Mesenchymal stem cell (in vitro differentiated cells and primary cell): ENCODE measurements around the gene DARS1.

Experiments used
- DNase-seq: peaks from one replicate; pipeline ENCODE4 v3.0.0-alpha.2; 2013
- H2AFZ ChIP-seq: one replicate; pipeline ENCODE4 v1.6.1; 2013; ENCODE audit warnings: low read depth, mild to moderate bottlenecking, control low read depth, inconsistent platforms, low read length, moderate library complexity
- H2AK5ac ChIP-seq: 2 replicates; pipeline ENCODE4 v1.6.1; 2013; ENCODE audit warnings: low read length, moderate library complexity, mild to moderate bottlenecking, inconsistent platforms; ENCODE audit not compliant: severe bottlenecking
- H2BK120ac ChIP-seq: one replicate; pipeline ENCODE4 v1.6.1; 2013; ENCODE audit warnings: low read depth, mild to moderate bottlenecking, inconsistent platforms, low read length, moderate library complexity
- H2BK12ac ChIP-seq, 2 experiments: one replicate each; pipeline ENCODE4 v1.6.1; 2013; ENCODE audit warnings: inconsistent platforms in 2 of 2, low read length in 2 of 2, mild to moderate bottlenecking in 2 of 2, moderate library complexity in 2 of 2, control low read depth in 1 of 2
- H2BK15ac ChIP-seq: one replicate; pipeline ENCODE4 v1.6.1; 2013; ENCODE audit warnings: mild to moderate bottlenecking, low read depth, inconsistent platforms; ENCODE audit not compliant: poor library complexity, severe bottlenecking
- H2BK5ac ChIP-seq: 2 replicates; pipeline ENCODE4 v1.6.1; 2013; ENCODE audit warnings: low read depth, mild to moderate bottlenecking, low read length, control low read depth, inconsistent platforms; ENCODE audit not compliant: poor library complexity, severe bottlenecking
- H3K14ac ChIP-seq, 2 experiments: one replicate each; pipeline ENCODE4 v1.6.1; 2013; ENCODE audit warnings: inconsistent platforms in 2 of 2, low read length in 2 of 2, control low read depth in 1 of 2, mild to moderate bottlenecking in 1 of 2, moderate library complexity in 1 of 2
- H3K18ac ChIP-seq, 2 experiments: one replicate each; pipeline ENCODE4 v1.6.1; 2013; ENCODE audit warnings: inconsistent platforms in 2 of 2, low read length in 2 of 2, control low read depth in 1 of 2, low read depth in 1 of 2, mild to moderate bottlenecking in 1 of 2
- H3K23ac ChIP-seq, 2 experiments: one replicate each; pipeline ENCODE4 v1.6.1; 2013; ENCODE audit warnings: inconsistent platforms in 2 of 2, low read length in 2 of 2, mild to moderate bottlenecking in 2 of 2, moderate library complexity in 2 of 2, control low read depth in 1 of 2
- H3K27ac ChIP-seq: 2 replicates; pipeline ENCODE4 v1.5.1; 2013; ENCODE audit warnings: mild to moderate bottlenecking, moderate library complexity, low read length, control low read depth, inconsistent platforms; ENCODE audit not compliant: poor library complexity, severe bottlenecking
- H3K27me3 ChIP-seq, 2 experiments: 2 replicates each; pipeline versions ENCODE4 v1.6.1 to v1.7.0; 2013; ENCODE audit warnings: low read length in 2 of 2, mild to moderate bottlenecking in 2 of 2, moderate library complexity in 2 of 2, control low read depth in 1 of 2, inconsistent platforms in 1 of 2; ENCODE audit not compliant: control insufficient read depth in 1 of 2, insufficient read depth in 1 of 2
- H3K36me3 ChIP-seq, 2 experiments: 2 replicates each; pipeline versions ENCODE4 v1.6.1 to v1.7.0; 2013; ENCODE audit warnings: low read length in 2 of 2, control low read depth in 1 of 2, inconsistent platforms in 1 of 2, low read depth in 1 of 2, mild to moderate bottlenecking in 1 of 2; ENCODE audit not compliant: insufficient read depth in 2 of 2, control insufficient read depth in 1 of 2
- H3K4ac ChIP-seq, 2 experiments: one replicate each; pipeline ENCODE4 v1.6.1; 2013; ENCODE audit warnings: inconsistent platforms in 2 of 2, low read length in 2 of 2, mild to moderate bottlenecking in 2 of 2, moderate library complexity in 2 of 2, control low read depth in 1 of 2, low read depth in 1 of 2
- H3K4me1 ChIP-seq: 2 replicates; pipeline ENCODE4 v1.6.1; 2013; ENCODE audit warnings: low read depth, low read length, control low read depth; ENCODE audit not compliant: control insufficient read depth, insufficient read depth
- H3K4me2 ChIP-seq: 2 replicates; pipeline ENCODE4 v1.6.1; 2013; ENCODE audit warnings: low read length, mild to moderate bottlenecking, inconsistent platforms; ENCODE audit not compliant: poor library complexity, severe bottlenecking
- H3K4me3 ChIP-seq, 2 experiments: 2 replicates each; pipeline versions ENCODE4 v1.5.1 to v1.7.0; 2013; ENCODE audit warnings: low read length in 2 of 2, mild to moderate bottlenecking in 2 of 2, control low read depth in 1 of 2, low read depth in 1 of 2; ENCODE audit not compliant: insufficient read depth in 1 of 2
- H3K79me1 ChIP-seq: replicated peaks from 2 replicates; pipeline ENCODE4 v1.6.1; 2013; ENCODE audit warnings: mild to moderate bottlenecking, control low read depth, low read length, inconsistent platforms; ENCODE audit not compliant: poor library complexity, severe bottlenecking
- H3K9ac ChIP-seq: 2 replicates; pipeline ENCODE4 v1.7.0; 2013; ENCODE audit warnings: mild to moderate bottlenecking, low read length, moderate library complexity
- H3K9me3 ChIP-seq: 2 replicates; pipeline ENCODE4 v1.7.0; 2013; ENCODE audit warnings: mild to moderate bottlenecking, low read length; ENCODE audit not compliant: control insufficient read depth
- H4K8ac ChIP-seq: one replicate; pipeline ENCODE4 v1.6.1; 2013; ENCODE audit warnings: inconsistent platforms, mild to moderate bottlenecking, low read length, moderate library complexity
- H4K91ac ChIP-seq: one replicate; pipeline ENCODE4 v1.6.1; 2013; ENCODE audit warnings: mild to moderate bottlenecking, low read length, inconsistent platforms
- WGBS: methylation state at CpG from one replicate; pipeline ENCODE4 v1.1.7; 2013; ENCODE audit warnings: mixed read lengths; 5-methylcytosine and 5-hydroxymethylcytosine counted together

Gene DARS1

DNA sequence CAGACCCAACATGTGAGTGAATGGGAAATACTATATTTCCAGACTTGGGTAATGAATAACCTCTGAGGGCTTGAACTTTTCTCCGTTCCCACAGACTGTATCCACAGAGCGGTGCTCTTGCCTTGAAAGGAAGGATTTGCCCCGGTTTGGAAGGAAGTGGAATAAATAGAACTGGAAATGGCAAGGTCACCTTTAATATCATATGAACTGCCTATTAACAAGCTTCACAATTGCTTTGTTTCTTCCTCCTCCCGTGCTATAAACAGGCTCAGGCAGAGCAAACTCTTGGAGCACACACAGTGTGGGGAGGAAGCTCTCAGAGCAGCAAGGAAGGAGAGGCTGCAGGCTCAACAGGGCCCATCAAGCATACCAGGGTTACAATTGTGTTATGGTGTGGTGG lies 28.5 kb upstream of the DARS1 start:
- Histone ChIP-seq H3K36me3 (no peaks in the 10 kb centered on the region), H3K27me3 (peaks cover 0 to 6% of the 10 kb centered on the region in 2 experiments), H3K9ac (no peak overlapping the region), H3K4me3 (no peak overlapping the region), H2AK5ac (no peak overlapping the region), H3K14ac (no peak overlapping the region), H3K4ac (no peak overlapping the region), H3K79me1 (no peaks in the 10 kb centered on the region), H2BK15ac (no peak overlapping the region), H3K18ac (no peak overlapping the region), H2AFZ (no peak overlapping the region), H4K8ac (no peak overlapping the region), H4K91ac (no peak overlapping the region), H3K23ac (no peak overlapping the region), H2BK120ac (no peak overlapping the region), H3K4me1 (peaks cover 2% of the 10 kb centered on the region), H2BK5ac (no peak overlapping the region), H3K4me2 (no peak overlapping the region), H2BK12ac (no peak overlapping the region), H3K9me3 (peaks cover 7% of the 10 kb centered on the region), H3K27ac (peak overlapping the region; percentile 4)
- WGBS, result 56% methylated on average over 2 of the region's 4 CpGs
- DNase-seq, result no peak

GRCh38 chr2:136013136-136013685 lies 27.8 kb upstream of the DARS1 start:
- H2AK5ac ChIP-seq, result no peak overlapping the region
- 56% methylated on average over 1 of the region's 3 CpGs for WGBS
- H2BK12ac ChIP-seq, result no peak overlapping the region

DNA sequence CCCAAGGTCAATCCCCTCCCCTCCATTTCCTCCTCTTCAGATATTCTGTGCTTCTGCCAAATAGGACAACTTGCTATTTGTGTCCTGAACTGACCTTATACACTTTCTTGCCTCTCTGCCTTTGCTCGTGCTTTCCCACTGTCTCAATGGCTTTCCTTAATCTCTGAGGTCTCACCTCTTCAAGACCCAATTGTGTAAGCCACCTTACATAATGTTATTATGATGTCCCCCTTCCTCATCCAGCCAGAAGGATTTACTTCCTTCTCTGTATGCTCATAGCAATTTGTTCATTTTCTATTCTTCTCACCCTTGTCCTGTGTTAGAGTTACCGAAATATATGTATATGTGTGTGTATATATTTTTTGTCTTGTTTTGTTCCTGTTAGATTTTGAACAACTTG lies 26.9 kb upstream of the DARS1 start:
- H3K79me1 ChIP-seq, result no peaks in the 10 kb centered on the region
- no peak overlapping the region for H2BK120ac ChIP-seq
- no peak for DNase-seq
- H3K14ac ChIP-seq, result no peak overlapping the region
- H2AK5ac ChIP-seq, result no peak overlapping the region
- H2BK12ac ChIP-seq, result no peak overlapping the region
- no peaks in the 10 kb centered on the region for H3K36me3 ChIP-seq
- H3K23ac ChIP-seq, result no peak overlapping the region
- no peak overlapping the region for H3K4ac ChIP-seq
- H3K27me3 ChIP-seq, result peaks cover 0 to 6% of the 10 kb centered on the region in 2 experiments
- H3K4me1 ChIP-seq, result peaks cover 2% of the 10 kb centered on the region
- no peak overlapping the region for H3K4me2 ChIP-seq
- H2BK15ac ChIP-seq, result no peak overlapping the region
- WGBS, result 97% methylated on average over 2 of the region's 2 CpGs
- H4K91ac ChIP-seq, result no peak overlapping the region
- H3K27ac ChIP-seq, result no peak overlapping the region
- no peak overlapping the region for H4K8ac ChIP-seq
- no peak overlapping the region for H2BK5ac ChIP-seq
- no peak overlapping the region for H3K9ac ChIP-seq
- no peak overlapping the region for H3K4me3 ChIP-seq
- H2AFZ ChIP-seq, result no peak overlapping the region
- no peak overlapping the region for H3K18ac ChIP-seq
- peaks cover 7% of the 10 kb centered on the region for H3K9me3 ChIP-seq

More at GRCh38 chr2:136013136-136013685, 27.8 kb upstream of the DARS1 start:
- no peak overlapping the region for H2BK5ac ChIP-seq
- H2AFZ ChIP-seq, result no peak overlapping the region
- H3K4me3 ChIP-seq, result no peak overlapping the region
- H3K18ac ChIP-seq, result no peak overlapping the region
- H3K14ac ChIP-seq, result no peak overlapping the region
- no peak overlapping the region for H2BK120ac ChIP-seq
- no peak overlapping the region for H3K23ac ChIP-seq
- no peak overlapping the region for H3K9ac ChIP-seq
- H3K4me2 ChIP-seq, result no peak overlapping the region
- H3K4ac ChIP-seq, result no peak overlapping the region
- H3K4me1 ChIP-seq, result peaks cover 2% of the 10 kb centered on the region
- no peaks in the 10 kb centered on the region for H3K36me3 ChIP-seq
- peaks cover 0 to 6% of the 10 kb centered on the region in 2 experiments for H3K27me3 ChIP-seq
- H4K91ac ChIP-seq, result no peak overlapping the region
- H3K27ac ChIP-seq, result no peak overlapping the region
- DNase-seq, result no peak
- H4K8ac ChIP-seq, result no peak overlapping the region
- no peaks in the 10 kb centered on the region for H3K79me1 ChIP-seq
- peaks cover 7% of the 10 kb centered on the region for H3K9me3 ChIP-seq
- H2BK15ac ChIP-seq, result no peak overlapping the region

DNA sequence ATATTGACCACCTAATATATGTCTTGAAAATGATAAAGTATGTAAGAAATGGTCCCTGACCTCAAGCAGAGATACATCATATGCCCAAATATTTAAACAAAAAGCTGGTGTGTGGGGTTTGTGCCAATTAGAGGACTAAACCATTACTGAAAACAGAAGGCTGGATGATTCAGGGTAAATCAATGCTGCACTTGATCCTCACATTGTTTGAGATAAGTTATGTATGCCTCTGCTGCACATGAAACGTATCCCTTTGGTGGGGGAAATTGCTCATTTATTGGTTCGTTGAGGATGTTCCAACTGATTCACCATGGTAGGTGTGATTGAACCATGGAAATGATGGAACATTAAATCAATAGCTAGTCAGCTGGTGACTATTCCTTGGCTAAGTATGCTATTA lies 24.7 kb upstream of the DARS1 start:
- H3K27ac ChIP-seq, result no peak overlapping the region
- no peak overlapping the region for H3K9ac ChIP-seq
- no peak overlapping the region for H2AK5ac ChIP-seq
- H3K18ac ChIP-seq, result no peak overlapping the region
- no peaks in the 10 kb centered on the region for H3K9me3 ChIP-seq
- H3K36me3 ChIP-seq, result no peaks in the 10 kb centered on the region
- H3K23ac ChIP-seq, result no peak overlapping the region
- H2BK5ac ChIP-seq, result no peak overlapping the region
- H2AFZ ChIP-seq, result no peak overlapping the region
- H3K4me2 ChIP-seq, result no peak overlapping the region
- H3K14ac ChIP-seq, result no peak overlapping the region
- no peak overlapping the region for H2BK12ac ChIP-seq
- WGBS, result 48% methylated on average over 2 of the region's 2 CpGs
- H3K79me1 ChIP-seq, result no peaks in the 10 kb centered on the region
- H2BK120ac ChIP-seq, result no peak overlapping the region
- no peak overlapping the region for H2BK15ac ChIP-seq
- no peak overlapping the region for H3K4me3 ChIP-seq
- peaks cover 0 to 6% of the 10 kb centered on the region in 2 experiments for H3K27me3 ChIP-seq
- DNase-seq, result no peak
- H4K8ac ChIP-seq, result no peak overlapping the region
- no peak overlapping the region for H3K4ac ChIP-seq
- H4K91ac ChIP-seq, result no peak overlapping the region
- peaks cover 3% of the 10 kb centered on the region for H3K4me1 ChIP-seq
